Esophagus muscularis mucosa (tissue), 3 donors: ENCODE results near the gene RICTOR.

Source experiments
- POLR2A ChIP-seq: fragments of 450-650 bp; IDR thresholded peaks from one replicate; pipeline ENCODE4 v1.6.1; 2017; ENCODE audit warnings: antibody characterized with exemption, moderate library complexity, mild to moderate bottlenecking, low read depth
- TF ChIP-seq, protein P1 (sequence below), 3 experiments: fragments of 200-600 bp in 2 of 3; fragments of 450-650 bp in 1 of 3; sonication (generic) in 2 of 3; IDR thresholded peaks; one replicate each; pipeline ENCODE4 v1.5.1; 2017 to 2019; ENCODE audit warnings: antibody characterized with exemption in 3 of 3, mild to moderate bottlenecking in 2 of 3, moderate library complexity in 1 of 3

DNA sequence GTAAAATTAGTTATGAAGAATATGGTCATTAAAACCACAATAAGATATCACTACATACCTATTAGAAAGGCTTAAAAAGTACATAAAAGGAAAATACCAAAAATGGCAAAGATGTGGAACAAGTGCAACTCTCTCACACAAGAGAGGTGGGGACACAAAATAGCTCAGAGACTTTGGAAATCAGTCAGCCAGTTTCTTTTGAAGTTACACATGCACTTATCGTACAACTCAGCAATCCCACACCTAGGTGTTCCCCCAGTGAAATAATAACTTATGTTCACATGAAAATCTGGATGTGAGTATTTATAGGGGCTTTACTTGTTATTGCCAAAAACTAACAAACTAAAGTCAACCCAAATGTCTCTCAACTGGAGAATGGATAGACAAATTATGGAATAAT lies 9.8 kb upstream of the RICTOR start:
- TF ChIP-seq, protein P1, sequence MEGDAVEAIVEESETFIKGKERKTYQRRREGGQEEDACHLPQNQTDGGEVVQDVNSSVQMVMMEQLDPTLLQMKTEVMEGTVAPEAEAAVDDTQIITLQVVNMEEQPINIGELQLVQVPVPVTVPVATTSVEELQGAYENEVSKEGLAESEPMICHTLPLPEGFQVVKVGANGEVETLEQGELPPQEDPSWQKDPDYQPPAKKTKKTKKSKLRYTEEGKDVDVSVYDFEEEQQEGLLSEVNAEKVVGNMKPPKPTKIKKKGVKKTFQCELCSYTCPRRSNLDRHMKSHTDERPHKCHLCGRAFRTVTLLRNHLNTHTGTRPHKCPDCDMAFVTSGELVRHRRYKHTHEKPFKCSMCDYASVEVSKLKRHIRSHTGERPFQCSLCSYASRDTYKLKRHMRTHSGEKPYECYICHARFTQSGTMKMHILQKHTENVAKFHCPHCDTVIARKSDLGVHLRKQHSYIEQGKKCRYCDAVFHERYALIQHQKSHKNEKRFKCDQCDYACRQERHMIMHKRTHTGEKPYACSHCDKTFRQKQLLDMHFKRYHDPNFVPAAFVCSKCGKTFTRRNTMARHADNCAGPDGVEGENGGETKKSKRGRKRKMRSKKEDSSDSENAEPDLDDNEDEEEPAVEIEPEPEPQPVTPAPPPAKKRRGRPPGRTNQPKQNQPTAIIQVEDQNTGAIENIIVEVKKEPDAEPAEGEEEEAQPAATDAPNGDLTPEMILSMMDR (IDR thresholded peaks at IDR 0.05) = no peak
- TF ChIP-seq POLR2A = no peak
